ENCODE data around the gene IL12RB1. TPM values are rescaled to one million over a fixed set of nuclear protein-coding genes. Genes with fewer than 3 reads are reported as not detected.

Gene IL12RB1
- total and polyA plus RNA-seq, 10 of the 15 experiments (the other 5 are each of a cell fraction or from before 2014, with no cell fraction given) = 2.8 to 29.9 (median 17.6) TPM

- TF ChIP-seq ZNF622 (IDR thresholded peaks at IDR 0.05) = no peak
- no peak for TF ChIP-seq HCFC1 (IDR thresholded peaks at IDR 0.05; ENCODE audit: low read length)
- no peak for TF ChIP-seq ZNF217 (IDR thresholded peaks at IDR 0.05)
- TF ChIP-seq EED (IDR thresholded peaks at IDR 0.05; ENCODE audit: low read depth) = no peak
- no peak for TF ChIP-seq PML (IDR thresholded peaks at IDR 0.05; ENCODE audit: low read length)
- no peak for TF ChIP-seq HDAC6 (IDR thresholded peaks at IDR 0.05; ENCODE audit: unreplicated experiment)
- TF ChIP-seq CHD4 (IDR thresholded peaks at IDR 0.05) = no peak
- TF ChIP-seq MYB (IDR thresholded peaks at IDR 0.05; ENCODE audit: borderline replicate concordance, low read depth, low read length) = no peak
- no peak for TF ChIP-seq SPI1 (IDR thresholded peaks at IDR 0.05; ENCODE audit: borderline replicate concordance, insufficient read depth, low read depth, low read length)
- no peak for TF ChIP-seq NFYA (IDR thresholded peaks at IDR 0.05; ENCODE audit: borderline replicate concordance, low read depth, low read length)
- TF ChIP-seq FOS (IDR thresholded peaks at IDR 0.05; ENCODE audit: borderline replicate concordance, extremely low read depth, insufficient read length) = no peak
- no peak for TF ChIP-seq TAF1 (IDR thresholded peaks at IDR 0.05; ENCODE audit: borderline replicate concordance, low read depth, low read length)
- TF ChIP-seq ZNF687 (IDR thresholded peaks at IDR 0.05) = no peak
- TF ChIP-seq ZNF592 (IDR thresholded peaks at IDR 0.05) = no peak
- peak; percentile 8 for TF ChIP-seq IKZF1 (conservative IDR thresholded peaks at IDR 0.05)
- no peak for TF ChIP-seq MXI1 (IDR thresholded peaks at IDR 0.05; ENCODE audit: low read depth, low read length)
These were observed 41.3 kb downstream of the IL12RB1 start (continued) for GRCh38 chr19:18045307-18046050.

All from GM12878 (cell line).